ENCODE results near the gene FGD2.
"Not testable (repeated sequence)": the region's sequence is repeated elsewhere in the genome, so short reads cannot be mapped to it uniquely, and the experiment has no call there.

Gene FGD2

DNA sequence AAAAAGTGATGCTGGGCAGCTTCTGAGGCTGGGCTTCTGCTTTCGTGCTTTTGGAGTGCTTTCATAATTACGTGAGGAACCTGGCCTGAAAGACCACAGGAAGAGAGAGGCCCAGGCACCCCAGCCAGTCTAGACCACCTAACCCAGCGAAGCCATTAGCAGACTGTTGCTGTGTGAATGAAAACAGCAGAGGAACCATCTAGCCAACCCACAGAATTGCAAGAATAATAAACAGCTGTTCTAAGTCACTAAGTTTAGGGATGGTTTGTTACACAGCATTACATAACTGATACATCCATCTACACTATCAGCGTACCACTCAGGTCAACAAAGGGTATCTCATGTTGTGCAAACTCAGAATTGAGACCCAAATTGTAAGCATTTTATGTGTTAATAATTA lies 34.5 kb downstream of the FGD2 start:
- no peak for DNase-seq (ENCODE audit: low read depth in 2 of 2)

DNA sequence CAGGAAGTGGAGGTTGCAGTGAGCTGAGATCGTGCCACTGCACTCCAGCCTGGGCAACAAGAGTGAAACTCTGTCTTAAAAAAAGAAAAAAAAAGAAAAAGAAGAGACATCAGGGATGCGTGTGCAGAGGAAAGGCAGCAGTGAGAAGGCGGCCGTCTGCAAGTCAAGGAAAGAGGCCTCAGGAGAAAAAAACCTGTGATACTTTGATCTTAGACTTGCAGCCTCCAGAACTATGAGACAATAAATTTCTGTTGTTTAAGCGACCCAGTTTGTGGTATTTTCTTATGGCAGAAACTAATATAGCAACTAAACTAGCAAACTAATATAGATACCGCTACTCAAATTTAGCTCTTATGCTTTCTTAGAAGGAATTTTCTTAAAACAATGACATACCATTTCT lies 36.1 kb downstream of the FGD2 start:
- DNase-seq (ENCODE audit: low read depth in 2 of 2) = no peak

DNA sequence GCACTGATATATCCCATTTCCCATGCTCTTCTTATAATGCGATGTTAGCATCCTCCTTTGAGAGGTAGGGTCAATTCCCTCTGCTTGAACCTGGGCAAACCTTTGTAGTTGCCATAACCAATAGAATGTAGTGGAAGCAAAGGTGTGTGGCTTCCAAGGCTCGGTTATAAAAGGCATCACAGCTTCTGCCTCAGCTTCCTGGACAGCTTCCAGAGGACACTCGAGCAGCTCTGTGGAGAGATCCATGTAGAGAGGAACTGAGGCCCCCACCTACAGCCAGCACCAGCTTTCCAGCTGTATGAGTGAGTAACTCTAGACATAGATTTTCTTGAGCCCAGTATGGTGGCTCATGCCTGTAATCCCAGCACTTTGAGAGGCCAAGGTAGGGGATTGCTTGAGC lies 36.7 kb downstream of the FGD2 start:
- no peak for DNase-seq (ENCODE audit: low read depth in 2 of 2)

DNA sequence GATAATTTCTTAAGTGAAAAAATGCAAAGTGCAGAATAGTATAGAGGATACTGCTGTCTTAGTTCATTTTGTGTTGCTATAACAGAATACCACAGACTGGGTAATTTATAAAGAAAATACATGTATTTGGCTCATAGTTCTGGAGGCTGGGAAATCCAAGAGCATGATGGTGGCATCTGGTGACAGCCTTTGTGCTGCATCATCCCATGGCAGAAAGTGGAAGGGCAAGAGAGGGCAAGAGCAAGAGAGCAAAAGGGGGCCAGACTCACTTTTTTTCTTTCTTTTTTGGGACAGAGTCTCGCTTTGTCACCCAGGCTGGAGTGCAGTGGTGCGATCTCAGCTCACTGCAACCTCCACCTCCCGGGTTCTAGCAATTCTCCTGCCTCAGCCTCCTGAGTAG lies 37.6 kb downstream of the FGD2 start:
- not testable (repeated sequence) for DNase-seq (ENCODE audit: low read depth in 2 of 2)

DNA sequence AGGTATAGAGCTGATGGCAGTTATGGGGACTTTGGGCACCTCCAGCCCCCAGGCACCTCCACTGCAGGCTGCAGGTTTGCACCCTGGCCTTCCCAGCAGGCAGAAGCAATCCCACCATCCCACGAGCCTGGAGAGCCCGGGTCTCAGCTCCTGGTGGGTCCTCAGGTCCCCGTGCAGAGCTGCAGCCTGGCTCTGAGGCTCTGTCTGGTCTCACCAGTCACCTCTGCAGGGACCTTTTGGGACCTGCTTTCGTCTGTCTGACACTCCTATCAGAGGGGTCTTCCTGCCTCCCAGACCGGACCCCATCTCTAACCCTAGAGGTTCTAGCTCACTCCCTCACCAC lies 41.9 kb downstream of the FGD2 start:
- DNase-seq (ENCODE audit: low read depth in 2 of 2) = no peak

DNA sequence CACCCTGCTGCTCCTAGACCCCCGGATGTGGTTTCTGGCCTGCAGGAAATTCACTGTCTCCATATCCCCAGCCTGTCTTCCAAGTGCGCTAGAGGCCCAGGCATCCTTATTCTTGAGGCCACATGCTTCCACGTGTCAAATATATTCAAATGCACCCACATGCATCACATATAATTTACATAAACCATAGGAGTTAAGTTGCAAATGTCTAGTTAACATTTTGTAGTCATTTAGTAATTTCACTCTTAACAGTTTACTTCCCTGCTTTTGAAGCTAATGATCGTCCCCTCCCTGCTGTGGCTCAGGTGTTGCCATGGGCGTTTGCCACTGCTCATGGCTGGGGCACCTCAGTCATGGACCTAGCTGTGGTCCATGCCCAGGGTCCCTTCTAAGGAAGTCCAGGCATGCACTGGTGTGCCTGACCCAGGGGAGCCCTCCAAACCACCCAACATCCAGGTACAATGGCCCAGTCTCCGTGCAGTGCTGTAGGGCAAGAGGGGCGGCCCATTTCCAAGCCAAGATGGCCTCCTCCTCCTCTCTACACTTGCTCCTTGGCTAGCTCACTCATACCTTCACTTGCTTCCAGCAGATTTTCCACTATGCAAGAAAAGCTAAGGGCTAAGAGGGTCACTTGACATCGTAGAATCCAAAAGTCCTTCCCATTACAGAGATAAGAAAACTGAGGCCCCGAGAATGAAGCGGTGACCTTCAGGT lies 42.4 kb downstream of the FGD2 start:
- no peak for DNase-seq (ENCODE audit: low read depth in 2 of 2)

DNA sequence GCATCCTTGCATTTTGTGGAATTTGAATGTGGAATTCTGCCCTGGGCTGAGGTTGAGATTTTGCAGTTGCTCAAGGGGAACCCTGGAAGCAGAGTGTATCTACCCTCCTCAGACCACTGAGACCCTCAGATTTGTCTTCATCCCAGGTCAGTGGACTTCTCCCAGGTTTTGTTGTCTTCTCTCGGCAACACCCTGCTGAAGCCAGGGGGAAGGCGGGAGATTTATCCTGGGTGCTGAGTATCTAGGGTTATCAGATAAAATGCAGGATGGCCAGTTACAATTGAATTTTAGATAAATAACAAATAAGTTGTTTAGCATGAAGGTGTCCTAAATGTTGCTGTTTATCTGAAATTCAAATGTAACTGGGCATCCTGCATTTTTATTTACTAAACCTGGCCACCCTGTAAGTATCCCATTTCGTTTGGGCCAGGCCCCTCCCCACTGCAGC lies 43.0 kb downstream of the FGD2 start:
- no peak for DNase-seq (ENCODE audit: low read depth in 2 of 2)

DNA sequence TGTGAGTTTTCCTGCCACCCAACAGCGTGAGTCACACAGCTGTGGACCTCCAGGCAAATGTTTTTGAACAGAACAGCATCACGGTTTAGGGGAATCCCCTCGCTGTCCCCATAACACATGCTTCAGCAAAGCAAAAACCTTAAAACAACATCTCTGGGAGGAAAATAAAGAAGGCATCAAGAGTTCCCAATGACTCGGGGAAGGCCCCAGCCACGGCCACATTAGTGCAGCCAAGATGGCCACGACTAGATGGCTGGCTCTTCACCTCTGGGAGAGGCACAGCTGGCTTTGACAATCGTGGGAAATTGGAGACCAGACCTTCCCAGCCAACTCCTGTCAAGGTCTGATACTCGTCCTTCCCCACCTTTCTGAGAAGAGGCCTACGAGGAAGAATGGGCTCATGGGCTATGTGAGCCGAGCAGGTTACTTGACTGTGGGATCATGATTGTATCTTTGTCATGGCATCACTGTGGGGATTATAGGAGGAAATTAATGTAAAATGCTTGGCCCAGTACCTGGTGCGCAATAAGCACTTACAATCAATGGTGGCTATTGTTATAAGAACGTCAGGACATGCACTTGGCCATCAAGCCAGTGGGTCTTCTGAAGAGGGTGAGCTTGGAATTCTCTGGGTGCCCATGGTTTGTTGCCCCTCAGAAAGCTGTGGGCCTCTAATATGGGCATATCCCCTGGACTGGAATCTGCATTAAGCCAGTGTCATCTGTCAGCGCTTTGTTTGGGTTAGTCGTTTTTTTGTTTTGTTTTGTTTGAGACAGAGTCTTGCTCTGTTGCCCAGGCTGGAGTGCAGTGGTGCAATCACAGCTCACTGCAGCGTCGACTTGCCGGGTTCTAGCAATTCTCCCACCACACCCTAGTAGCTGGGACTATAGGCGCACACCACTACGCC lies 43.6 kb downstream of the FGD2 start:
- DNase-seq (ENCODE audit: low read depth in 2 of 2) = peak; percentile 40 to 45

DNA sequence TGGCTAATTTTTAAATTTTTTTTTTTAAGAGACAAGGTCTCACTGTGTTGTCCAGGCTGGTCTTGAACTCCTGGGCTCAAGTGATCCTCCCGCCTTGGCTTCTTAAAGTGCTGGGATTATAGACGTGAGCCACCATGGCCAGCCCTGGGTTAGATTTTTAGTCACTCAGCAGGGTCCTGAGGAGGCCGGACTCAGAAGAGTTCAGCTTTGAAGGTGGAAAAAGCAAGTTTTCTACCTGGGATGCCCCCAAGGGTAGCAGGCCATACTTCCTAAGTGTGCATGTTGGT lies 44.2 kb downstream of the FGD2 start:
- DNase-seq (ENCODE audit: low read depth in 2 of 2) = no peak

DNA sequence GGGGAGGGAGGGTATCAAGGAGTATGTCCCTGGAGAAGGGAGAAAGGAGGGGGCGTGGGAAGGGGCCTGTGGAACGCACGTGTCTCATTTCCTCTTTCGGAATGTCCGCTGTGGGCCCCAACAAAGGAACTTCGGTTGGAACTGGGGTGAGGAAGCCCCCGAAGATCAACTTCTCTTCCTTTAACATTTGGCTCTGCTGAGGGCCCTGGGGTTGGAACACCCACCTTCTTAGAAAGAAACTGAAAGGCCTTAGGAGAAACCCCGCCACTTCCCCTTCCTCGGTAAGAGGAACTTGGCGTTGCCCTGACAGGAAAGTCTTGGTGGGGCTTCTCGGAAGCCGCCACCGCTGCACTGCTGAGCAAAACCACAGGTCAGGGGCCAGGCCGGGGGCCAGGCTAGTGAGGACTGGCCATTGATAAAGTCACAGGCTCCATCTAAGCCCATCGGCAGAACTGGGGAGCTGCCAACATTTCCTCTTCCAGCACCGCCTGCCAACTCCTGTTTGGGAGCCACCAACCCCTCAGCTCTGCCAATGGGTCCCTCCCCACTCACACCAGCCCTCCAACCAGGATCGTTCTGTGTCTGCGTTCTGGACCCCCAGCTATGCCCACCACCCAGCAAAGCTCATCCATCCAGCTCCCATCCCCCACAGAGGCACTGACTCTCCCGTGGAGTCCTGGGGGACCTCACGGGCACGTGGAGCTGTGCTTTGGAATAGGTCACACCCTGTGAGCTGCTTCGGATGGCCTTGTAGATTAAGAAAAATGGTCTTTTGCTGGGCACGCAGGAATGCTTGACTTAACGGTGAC lies 44.8 kb downstream of the FGD2 start:
- peak in 1 of 2 donors; percentile 30 for DNase-seq (ENCODE audit: low read depth in 2 of 2)

DNA sequence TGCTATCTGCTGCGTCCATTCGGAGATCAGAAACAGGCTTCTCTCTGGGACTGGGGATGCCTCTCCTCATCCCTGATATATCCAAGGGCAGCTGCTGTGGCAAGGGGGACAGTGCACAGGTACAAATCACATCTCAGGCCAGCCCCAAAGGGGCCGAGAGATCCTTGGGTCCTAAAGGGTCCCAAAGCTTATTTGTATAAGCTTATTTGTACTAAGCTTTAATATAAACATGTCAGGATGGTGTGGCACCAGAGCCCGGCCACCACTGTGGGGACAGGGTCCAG lies 45.3 kb downstream of the FGD2 start:
- DNase-seq (ENCODE audit: low read depth in 2 of 2) = no peak

DNA sequence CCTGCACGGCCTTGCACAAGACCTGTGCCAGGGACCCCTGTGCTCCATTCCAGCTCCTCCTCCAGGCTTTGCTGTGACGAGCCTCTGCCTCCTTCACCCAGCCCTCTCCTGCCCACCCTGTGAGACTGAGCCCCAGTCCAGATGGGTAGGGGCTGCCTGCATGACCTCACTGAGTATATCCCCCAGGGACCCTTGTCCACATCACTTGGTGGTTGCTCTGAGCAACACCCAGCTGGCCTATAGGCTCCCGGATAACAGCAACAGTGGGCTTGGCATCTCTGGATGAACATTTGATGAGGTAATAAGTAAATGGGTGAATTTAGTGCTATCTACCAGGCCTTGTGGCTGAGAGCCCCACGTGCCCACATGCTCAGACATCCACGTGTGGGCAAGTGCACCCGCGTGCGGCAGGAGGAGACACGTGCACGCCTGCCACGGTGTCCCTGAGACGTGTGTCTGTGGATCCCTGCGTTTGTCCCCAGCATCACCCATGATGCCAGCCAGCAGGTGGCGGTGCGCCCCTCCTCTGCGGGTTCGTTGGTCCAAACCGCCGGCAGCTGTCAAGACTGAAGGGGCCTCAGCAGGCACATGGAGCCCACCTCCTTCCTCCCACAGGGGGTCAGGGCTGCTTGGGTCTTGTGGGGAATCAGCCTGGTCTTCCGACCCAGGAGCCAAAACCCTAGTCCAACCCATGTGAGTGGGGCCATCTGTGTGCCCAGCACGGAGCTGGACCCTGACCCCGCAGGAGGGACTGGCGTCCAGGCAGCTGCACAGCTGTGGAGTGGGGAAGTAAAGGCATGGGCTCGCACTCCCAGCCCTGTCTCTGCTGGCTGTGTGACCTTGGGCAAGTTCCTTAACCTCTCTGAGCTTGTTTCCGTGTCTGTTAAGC lies 45.9 kb downstream of the FGD2 start:
- DNase-seq (ENCODE audit: low read depth in 2 of 2) = peak; percentile 75 to 79

DNA sequence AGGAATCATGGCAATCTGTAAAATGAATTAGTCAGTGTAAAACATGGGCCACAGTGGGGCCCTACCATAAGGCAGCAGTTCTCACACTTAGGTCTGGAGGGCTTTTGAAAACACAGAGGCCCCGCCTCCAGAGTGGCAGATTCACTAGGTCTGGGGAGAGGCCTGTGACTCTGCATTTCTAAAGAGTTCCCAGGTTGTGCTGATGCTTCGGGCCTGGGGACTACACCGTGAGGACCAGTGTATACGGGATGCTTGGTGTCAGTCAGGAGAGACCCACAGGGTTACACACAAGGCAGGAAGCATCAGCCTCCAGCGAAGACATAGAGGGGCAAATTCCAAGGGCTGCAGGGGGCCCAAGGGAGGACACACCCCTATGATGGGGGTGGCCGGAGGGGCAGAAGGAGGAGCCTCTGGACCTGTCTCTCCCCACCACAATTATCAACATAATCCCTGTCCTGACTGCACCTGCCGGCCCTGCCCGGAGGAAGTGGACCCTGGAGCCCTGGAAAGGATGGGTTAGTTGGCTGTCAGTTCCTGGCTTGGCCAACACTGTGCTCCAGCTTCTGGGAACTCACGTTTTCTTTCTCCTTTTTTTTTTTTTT lies 46.7 kb downstream of the FGD2 start:
- DNase-seq (ENCODE audit: low read depth in 2 of 2) = no peak

DNA sequence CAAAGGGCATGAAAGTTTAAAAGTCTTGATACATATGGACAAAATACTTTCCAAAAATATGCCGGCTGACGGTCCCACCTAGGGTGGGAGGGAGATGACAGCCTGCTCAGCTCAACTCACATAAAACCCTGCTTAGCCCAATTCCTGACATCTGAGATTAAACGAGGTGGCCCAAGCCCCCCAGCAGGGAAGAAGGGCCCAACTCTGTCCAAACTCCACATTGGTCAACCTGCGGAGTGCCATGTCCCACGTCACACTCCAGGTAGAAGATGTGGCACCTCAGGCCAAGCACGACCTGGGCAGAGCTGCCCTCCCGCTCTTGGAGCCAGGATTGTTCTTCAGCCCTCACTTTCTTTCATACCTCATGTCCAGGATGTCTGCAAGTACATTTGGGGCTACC lies 48.2 kb downstream of the FGD2 start:
- DNase-seq (ENCODE audit: low read depth in 2 of 2) = no peak

DNA sequence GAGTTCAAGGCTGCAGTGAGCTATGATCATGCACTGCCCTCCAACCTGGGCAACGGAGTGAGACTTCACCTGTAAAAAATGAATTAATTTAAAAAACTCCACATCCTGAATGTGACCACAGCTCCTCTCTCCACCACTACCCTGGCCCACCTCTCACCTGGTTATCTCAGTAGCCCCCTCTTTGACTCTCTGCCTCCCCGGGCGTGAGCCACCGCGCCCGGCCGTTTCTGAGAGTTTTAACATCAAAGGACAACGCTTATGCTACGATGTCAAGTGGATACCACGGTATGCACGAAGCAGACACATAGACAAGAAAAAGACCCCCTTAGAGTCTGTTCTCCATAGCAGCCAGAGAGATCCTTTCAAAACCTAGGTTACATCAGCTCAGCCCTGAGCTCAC lies 48.7 kb downstream of the FGD2 start:
- DNase-seq (ENCODE audit: low read depth in 2 of 2) = no peak

DNA sequence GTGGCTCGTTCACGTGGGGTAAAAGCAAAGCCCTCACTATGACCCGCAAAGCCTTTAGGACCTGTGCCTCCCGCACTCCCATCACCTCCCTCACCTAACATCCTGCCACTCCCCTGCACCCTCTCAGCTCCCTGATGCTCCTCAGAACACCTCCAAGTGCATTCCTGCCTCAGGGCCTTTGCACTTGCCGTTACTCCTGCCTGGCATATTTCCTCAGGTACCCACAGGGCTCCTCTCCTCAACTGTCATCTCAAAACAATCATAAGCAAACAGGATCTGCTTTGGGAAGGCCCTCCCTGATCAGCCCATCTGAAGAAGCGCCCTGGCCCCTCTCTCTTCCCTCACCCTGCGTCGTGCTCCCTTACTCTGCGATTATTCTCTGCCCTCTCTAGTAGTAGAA lies 49.1 kb downstream of the FGD2 start:
- no peak for DNase-seq (ENCODE audit: low read depth in 2 of 2)

DNA sequence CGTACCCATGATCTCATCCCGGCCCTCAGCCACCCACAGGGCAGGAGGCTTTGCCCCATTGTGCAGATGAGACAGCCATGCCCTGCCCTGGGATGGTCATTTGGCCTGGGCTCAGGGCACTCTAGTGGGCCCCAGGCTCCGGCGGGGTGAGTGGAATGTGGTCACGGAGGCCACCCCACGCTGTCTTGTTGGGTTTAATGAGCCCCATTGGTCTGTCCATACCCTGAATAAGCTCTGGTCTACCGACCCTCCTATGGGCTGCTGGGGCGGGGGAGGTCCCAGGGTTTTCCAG lies 50.6 kb downstream of the FGD2 start:
- DNase-seq (ENCODE audit: low read depth in 2 of 2) = no peak

DNA sequence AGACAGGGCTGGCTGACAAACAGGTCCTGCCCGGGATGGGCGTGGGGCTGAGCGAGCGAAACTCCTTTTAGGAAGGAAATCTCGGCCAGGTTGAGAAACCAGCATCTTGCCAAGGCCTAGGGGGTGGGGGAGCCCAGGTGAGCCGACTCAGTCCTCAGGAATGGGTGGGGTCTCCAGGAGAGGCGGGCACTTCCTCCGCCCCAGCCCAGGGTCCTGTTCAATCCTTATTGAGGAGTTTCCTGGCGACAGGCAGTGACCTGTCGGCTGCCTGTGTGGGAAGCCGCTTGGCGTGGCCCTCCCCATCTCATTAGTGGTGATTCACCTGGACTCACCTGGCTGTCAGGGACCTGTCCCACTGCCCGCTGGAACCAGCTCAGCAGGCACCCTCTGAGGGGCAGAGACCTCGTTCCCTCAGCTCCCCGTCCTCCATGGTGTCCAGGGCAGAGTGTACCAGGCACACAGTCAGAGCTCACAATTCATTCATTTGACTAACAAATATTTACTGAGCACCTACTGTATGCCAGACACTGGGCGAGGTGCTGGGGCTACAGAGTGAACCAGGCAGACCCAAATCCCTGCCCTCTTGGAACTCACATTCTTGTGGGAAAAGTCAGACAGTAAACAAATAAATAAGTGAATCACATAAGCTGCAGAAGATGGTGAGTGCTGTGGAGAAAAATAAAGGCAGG lies 51.1 kb downstream of the FGD2 start:
- no peak for DNase-seq (ENCODE audit: low read depth in 2 of 2)

DNA sequence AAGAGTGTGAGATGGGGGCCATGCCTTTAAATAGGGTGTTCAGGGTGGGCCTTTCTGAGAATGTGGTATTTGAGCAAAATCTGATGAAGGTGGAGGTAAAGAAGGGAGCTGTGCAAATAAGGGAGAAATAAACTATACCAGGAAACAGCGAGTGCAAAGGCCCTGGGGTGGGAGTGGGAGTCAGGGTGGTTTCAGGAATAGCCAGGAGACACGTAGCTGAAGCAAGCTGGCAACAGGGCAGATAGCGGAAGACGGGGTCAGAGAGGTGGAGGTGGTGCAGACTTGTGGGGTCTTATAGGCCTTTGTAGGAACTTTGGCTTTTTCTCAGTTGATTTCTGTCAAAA lies 51.6 kb downstream of the FGD2 start:
- no peak for DNase-seq (ENCODE audit: low read depth in 2 of 2)

DNA sequence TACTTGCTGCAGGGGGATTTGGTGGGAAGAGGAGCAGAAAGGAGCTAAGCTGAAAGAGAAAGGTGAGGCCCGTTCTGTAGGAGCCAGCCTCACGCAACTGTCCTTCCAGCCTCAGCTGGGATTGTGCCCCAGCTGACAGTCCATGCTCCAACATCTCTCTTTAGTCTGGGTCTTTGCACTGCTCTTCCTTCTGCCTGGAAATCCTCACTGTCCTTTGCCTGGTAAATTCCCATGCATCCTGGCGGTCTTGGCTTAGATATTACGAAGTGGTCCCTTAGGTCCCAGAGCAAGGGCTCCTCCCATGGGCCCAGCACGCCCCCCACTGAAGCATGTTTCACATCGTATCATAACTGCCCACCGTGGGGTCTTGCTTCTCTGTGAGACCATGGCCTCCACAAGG lies 52.2 kb downstream of the FGD2 start:
- no peak for DNase-seq (ENCODE audit: low read depth in 2 of 2)

DNA sequence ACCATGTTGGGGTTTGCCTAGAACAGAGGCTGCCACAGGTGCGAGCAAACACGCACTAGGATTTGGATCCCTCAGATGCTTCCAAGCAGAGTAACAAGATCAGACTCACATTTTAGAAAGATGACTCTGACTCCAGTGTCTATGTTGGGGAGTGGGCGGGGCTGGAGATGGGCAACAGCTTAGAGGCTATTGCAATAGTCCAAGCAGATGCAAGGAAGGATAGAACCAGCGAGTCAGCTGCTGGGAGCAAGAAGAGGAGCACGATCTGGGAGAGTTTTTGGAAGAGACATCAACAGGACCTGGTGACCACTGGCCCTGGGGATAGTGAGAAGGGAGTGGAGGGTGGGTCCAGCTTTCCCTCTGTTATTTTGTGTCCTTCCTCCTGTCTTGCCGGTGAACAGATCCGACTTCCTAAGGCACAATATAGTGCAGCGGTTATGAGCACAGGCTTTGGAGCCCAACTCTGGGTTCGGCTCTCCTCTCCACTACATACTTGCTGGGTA lies 52.7 kb downstream of the FGD2 start:
- no peak for DNase-seq (ENCODE audit: low read depth in 2 of 2)
